Measurements from ENCODE around the gene FILIP1. TPM values are rescaled to one million over a fixed set of nuclear protein-coding genes. Genes with fewer than 3 reads are reported as not detected.
"Not testable (repeated sequence)": the region's sequence is repeated elsewhere in the genome, so short reads cannot be mapped to it uniquely, and the experiment has no call there.

FILIP1 gene
- total RNA-seq, 2 donors from 2014 or later, result not detected

- H3K27ac Mint-ChIP-seq, result no peak overlapping the region
- no peak overlapping the region for H3K4me3 Mint-ChIP-seq
- H3K36me3 Mint-ChIP-seq, result no peaks in the 10 kb centered on the region
- H3K9me3 Mint-ChIP-seq, result peaks cover 7% of the 10 kb centered on the region
- H3K27me3 Mint-ChIP-seq, result peaks cover 0 to 10% of the 10 kb centered on the region in 2 donors
- DNase-seq (ENCODE audit: low spot score) (no peak), ATAC-seq (no peak)
- no peaks in the 10 kb centered on the region for H3K4me1 Mint-ChIP-seq (ENCODE audit: low read depth in 2 of 2)
Measured at GRCh38 chr6:75460681-75461080, 32.9 kb downstream of the FILIP1 start.

- DNase-seq (ENCODE audit: low spot score), result no peak
- Mint-ChIP-seq H3K9me3 (peaks cover 2% of the 10 kb centered on the region), H3K36me3 (no peaks in the 10 kb centered on the region), H3K27ac (no peak overlapping the region), H3K27me3 (peaks cover 2 to 10% of the 10 kb centered on the region in 2 donors), H3K4me3 (no peak overlapping the region), H3K4me1 (ENCODE audit: low read depth in 2 of 2) (no peaks in the 10 kb centered on the region)
- no peak for ATAC-seq
Measured at GRCh38 chr6:75458895-75459294, 34.7 kb downstream of the FILIP1 start.

GRCh38 chr6:75450903-75451302 is 42.7 kb downstream of the FILIP1 start:
- ATAC-seq (no peak), DNase-seq (ENCODE audit: low spot score) (no peak)
- Mint-ChIP-seq H3K4me1 (ENCODE audit: low read depth in 2 of 2) (no peaks in the 10 kb centered on the region), H3K27ac (no peak overlapping the region), H3K36me3 (no peaks in the 10 kb centered on the region), H3K9me3 (no peaks in the 10 kb centered on the region), H3K4me3 (no peak overlapping the region), H3K27me3 (peaks cover 2% of the 10 kb centered on the region in 2 donors)

GRCh38 chr6:75449630-75450206 is 43.9 kb downstream of the FILIP1 start:
- Mint-ChIP-seq H3K27me3 (peaks cover 2 to 12% of the 10 kb centered on the region in 2 donors), H3K9me3 (peaks cover 4% of the 10 kb centered on the region), H3K36me3 (no peaks in the 10 kb centered on the region), H3K27ac (no peak overlapping the region), H3K4me1 (ENCODE audit: low read depth in 2 of 2) (no peaks in the 10 kb centered on the region), H3K4me3 (no peak overlapping the region)
- ATAC-seq, result no peak
- DNase-seq (ENCODE audit: low spot score), result no peak

- Mint-ChIP-seq H3K36me3 (no peaks in the 10 kb centered on the region), H3K27ac (no peak overlapping the region), H3K4me3 (no peak overlapping the region), H3K9me3 (peaks cover 4% of the 10 kb centered on the region), H3K27me3 (peaks cover 0 to 12% of the 10 kb centered on the region in 2 donors), H3K4me1 (ENCODE audit: low read depth in 2 of 2) (no peaks in the 10 kb centered on the region)
- DNase-seq (ENCODE audit: low spot score) (no peak), ATAC-seq (peak in 1 of 2 donors; percentile 41)
Measured at GRCh38 chr6:75446241-75446880, 47.2 kb downstream of the FILIP1 start.

GRCh38 chr6:75445738-75446137 is 47.9 kb downstream of the FILIP1 start:
- Mint-ChIP-seq H3K36me3 (no peaks in the 10 kb centered on the region), H3K27ac (no peak overlapping the region), H3K4me3 (no peak overlapping the region), H3K4me1 (ENCODE audit: low read depth in 2 of 2) (no peaks in the 10 kb centered on the region), H3K9me3 (peaks cover 4% of the 10 kb centered on the region), H3K27me3 (peaks cover 0 to 12% of the 10 kb centered on the region in 2 donors)
- DNase-seq (ENCODE audit: low spot score), result no peak
- ATAC-seq, result no peak

GRCh38 chr6:75444899-75445298 is 48.7 kb downstream of the FILIP1 start:
- Mint-ChIP-seq H3K27ac (no peak overlapping the region), H3K36me3 (no peaks in the 10 kb centered on the region)
- no peak for DNase-seq (ENCODE audit: low spot score)

GRCh38 chr6:75441883-75442282 is 51.7 kb downstream of the FILIP1 start:
- not testable (repeated sequence) for H3K9me3 Mint-ChIP-seq; H3K36me3 Mint-ChIP-seq; H3K27ac Mint-ChIP-seq; ATAC-seq; DNase-seq (ENCODE audit: low spot score); H3K4me1 Mint-ChIP-seq (ENCODE audit: low read depth in 2 of 2); H3K4me3 Mint-ChIP-seq
- peaks cover 0 to 12% of the 10 kb centered on the region in 2 donors for H3K27me3 Mint-ChIP-seq

More at GRCh38 chr6:75444899-75445298, 48.7 kb downstream of the FILIP1 start:
- Mint-ChIP-seq H3K9me3 (peaks cover 4% of the 10 kb centered on the region), H3K27me3 (peaks cover 0 to 12% of the 10 kb centered on the region in 2 donors), H3K4me1 (ENCODE audit: low read depth in 2 of 2) (no peaks in the 10 kb centered on the region), H3K4me3 (no peak overlapping the region)
- no peak for ATAC-seq

GRCh38 chr6:75441479-75441878 is 52.1 kb downstream of the FILIP1 start:
- H3K27me3 Mint-ChIP-seq, result peaks cover 0 to 12% of the 10 kb centered on the region in 2 donors
- not testable (repeated sequence) for H3K4me1 Mint-ChIP-seq (ENCODE audit: low read depth in 2 of 2); H3K27ac Mint-ChIP-seq; H3K4me3 Mint-ChIP-seq; DNase-seq (ENCODE audit: low spot score); H3K9me3 Mint-ChIP-seq; ATAC-seq; H3K36me3 Mint-ChIP-seq

- Mint-ChIP-seq H3K36me3 (no peaks in the 10 kb centered on the region), H3K4me1 (ENCODE audit: low read depth in 2 of 2) (no peaks in the 10 kb centered on the region), H3K27ac (no peak overlapping the region), H3K27me3 (no peaks in the 10 kb centered on the region), H3K9me3 (no peaks in the 10 kb centered on the region), H3K4me3 (no peak overlapping the region)
- ATAC-seq, result no peak
- DNase-seq (ENCODE audit: low spot score), result no peak
Measured at GRCh38 chr6:75438442-75439116, 55.0 kb downstream of the FILIP1 start.

- H3K36me3 Mint-ChIP-seq, result no peaks in the 10 kb centered on the region
- H3K27ac Mint-ChIP-seq, result no peak overlapping the region
- no peak for DNase-seq (ENCODE audit: low spot score)
- H3K9me3 Mint-ChIP-seq, result no peaks in the 10 kb centered on the region
- no peaks in the 10 kb centered on the region for H3K4me1 Mint-ChIP-seq (ENCODE audit: low read depth in 2 of 2)
- no peaks in the 10 kb centered on the region for H3K27me3 Mint-ChIP-seq
- no peak for ATAC-seq
- no peak overlapping the region for H3K4me3 Mint-ChIP-seq
Measured at GRCh38 chr6:75438013-75438431, 55.6 kb downstream of the FILIP1 start.

GRCh38 chr6:75437421-75437891 is 56.1 kb downstream of the FILIP1 start:
- Mint-ChIP-seq H3K27me3 (no peaks in the 10 kb centered on the region), H3K36me3 (no peaks in the 10 kb centered on the region), H3K9me3 (no peaks in the 10 kb centered on the region)

GRCh38 chr6:75436869-75437268 is 56.7 kb downstream of the FILIP1 start:
- no peaks in the 10 kb centered on the region for H3K27me3 Mint-ChIP-seq
- no peaks in the 10 kb centered on the region for H3K36me3 Mint-ChIP-seq
- no peak for DNase-seq (ENCODE audit: low spot score)
- H3K9me3 Mint-ChIP-seq, result no peaks in the 10 kb centered on the region
- no peak for ATAC-seq
- no peaks in the 10 kb centered on the region for H3K4me1 Mint-ChIP-seq (ENCODE audit: low read depth in 2 of 2)
- no peak overlapping the region for H3K4me3 Mint-ChIP-seq
- H3K27ac Mint-ChIP-seq, result no peak overlapping the region

More at GRCh38 chr6:75437421-75437891, 56.1 kb downstream of the FILIP1 start:
- ATAC-seq (no peak), DNase-seq (ENCODE audit: low spot score) (no peak)
- Mint-ChIP-seq H3K4me3 (no peak overlapping the region), H3K4me1 (ENCODE audit: low read depth in 2 of 2) (no peaks in the 10 kb centered on the region), H3K27ac (no peak overlapping the region)

GRCh38 chr6:75432809-75433208 is 60.8 kb downstream of the FILIP1 start:
- not testable (repeated sequence) for H3K27ac Mint-ChIP-seq; DNase-seq (ENCODE audit: low spot score); H3K9me3 Mint-ChIP-seq; H3K27me3 Mint-ChIP-seq; H3K4me3 Mint-ChIP-seq; ATAC-seq; H3K36me3 Mint-ChIP-seq; H3K4me1 Mint-ChIP-seq (ENCODE audit: low read depth in 2 of 2)

All from natural killer cell treated with Interleukin-12 subunit alpha and Interleukin-12 subunit beta and Interleukin-15 and Interleukin-18, amount 100 ng/mL, for 72 hours (primary cell).